ENCODE data around the gene NDUFV2.
"Not testable (repeated sequence)": the region's sequence is repeated elsewhere in the genome, so short reads cannot be mapped to it uniquely, and the experiment has no call there.

NDUFV2 gene

DNA sequence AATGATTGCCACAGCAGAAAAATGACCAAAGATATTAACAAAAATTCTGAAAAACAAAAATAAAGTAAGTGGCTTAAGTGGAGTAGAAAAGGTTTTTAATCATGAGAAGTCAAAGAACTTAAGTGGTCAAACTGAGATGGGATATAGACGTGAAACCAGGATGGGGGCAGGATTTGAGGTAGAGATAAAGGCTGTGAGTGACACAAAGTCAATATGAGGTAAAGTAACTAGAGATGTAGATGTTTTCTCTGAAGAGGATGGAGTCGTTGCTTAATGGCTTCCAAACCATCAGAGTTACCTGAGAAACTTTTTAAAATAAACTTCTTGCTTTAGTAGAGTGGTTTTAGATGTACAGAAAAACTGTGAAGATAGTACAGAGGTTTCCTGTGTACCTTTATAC lies 55.3 kb downstream of the NDUFV2 start:
- DNase-seq: no peak

DNA sequence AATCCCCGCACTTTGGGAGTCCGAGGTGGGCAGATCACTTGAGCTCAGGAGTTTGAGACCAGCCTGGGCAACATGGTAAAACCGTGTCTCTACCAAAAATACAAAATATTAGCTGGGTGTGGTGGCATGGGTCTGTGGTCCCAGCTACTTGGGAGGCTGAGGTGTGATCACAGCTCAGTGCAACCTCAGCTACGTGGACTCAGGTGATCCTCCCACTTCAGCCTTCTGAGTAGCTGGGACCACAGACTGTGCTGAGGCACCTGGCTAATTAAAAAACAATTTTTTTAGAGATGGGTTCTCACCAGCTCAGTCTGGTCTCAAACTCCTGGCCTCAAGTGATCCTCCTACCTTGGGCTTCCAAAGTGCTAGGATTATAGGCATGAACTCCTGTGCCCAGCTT lies 57.5 kb downstream of the NDUFV2 start:
- DNase-seq: no peak

GRCh38 chr18:9162663-9163062 lies 60.2 kb downstream of the NDUFV2 start:
- DNase-seq: not testable (repeated sequence)

- DNase-seq: not testable (repeated sequence)
Observed at GRCh38 chr18:9164149-9164548, 61.6 kb downstream of the NDUFV2 start.

GRCh38 chr18:9165883-9166282 lies 63.4 kb downstream of the NDUFV2 start:
- DNase-seq: not testable (repeated sequence)

DNA sequence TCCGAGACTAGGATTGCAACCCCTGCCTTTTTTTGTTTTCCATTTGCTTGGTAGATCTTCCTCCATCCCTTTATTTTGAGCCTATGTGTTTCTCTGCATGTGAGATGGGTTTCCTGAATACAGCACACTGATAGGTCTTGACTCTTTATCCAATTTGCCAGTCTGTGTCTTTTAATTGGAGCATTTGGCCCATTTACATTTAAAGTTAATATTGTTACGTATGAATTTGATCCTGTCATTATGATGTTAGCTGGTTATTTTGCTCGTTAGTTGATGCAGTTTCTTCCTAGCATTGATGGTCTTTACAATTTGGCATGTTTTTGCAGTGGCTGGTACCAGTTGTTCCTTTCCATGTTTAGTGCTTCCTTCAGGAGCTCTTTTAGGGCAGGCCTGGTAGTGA lies 67.0 kb downstream of the NDUFV2 start:
- not testable (repeated sequence) for DNase-seq

- DNase-seq: not testable (repeated sequence)
Observed at GRCh38 chr18:9171919-9172318, 69.4 kb downstream of the NDUFV2 start.

DNA sequence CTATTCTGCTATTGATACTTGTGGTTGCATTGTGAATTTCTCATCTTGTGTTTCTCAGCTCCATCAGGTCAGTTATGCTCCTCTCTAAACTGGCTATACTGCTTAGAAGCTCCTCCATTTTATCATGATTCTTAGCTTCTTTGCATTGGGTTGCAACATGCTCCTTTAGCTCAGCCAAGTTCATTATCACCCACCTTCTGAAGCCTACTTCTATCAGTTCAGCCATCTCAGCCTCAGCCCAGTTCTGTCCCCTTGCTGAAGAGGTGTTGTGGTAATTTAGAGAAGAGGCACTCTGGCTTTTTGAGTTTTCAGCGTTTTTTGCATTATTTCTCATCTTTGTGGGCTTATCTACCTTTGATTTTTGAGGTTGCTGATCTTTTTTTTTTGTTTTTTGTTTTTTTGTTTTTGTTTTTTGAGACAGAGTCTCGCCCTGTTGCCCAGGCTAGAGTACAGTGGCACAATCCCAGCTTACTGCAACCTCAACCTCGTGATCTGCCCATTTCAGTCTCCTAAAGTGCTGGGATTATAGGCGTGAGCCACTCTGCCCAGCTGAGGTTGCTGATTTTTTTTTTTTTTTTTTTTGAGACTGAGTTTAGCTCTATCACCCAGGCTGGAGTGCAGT lies 70.1 kb downstream of the NDUFV2 start:
- no peak for DNase-seq

DNA sequence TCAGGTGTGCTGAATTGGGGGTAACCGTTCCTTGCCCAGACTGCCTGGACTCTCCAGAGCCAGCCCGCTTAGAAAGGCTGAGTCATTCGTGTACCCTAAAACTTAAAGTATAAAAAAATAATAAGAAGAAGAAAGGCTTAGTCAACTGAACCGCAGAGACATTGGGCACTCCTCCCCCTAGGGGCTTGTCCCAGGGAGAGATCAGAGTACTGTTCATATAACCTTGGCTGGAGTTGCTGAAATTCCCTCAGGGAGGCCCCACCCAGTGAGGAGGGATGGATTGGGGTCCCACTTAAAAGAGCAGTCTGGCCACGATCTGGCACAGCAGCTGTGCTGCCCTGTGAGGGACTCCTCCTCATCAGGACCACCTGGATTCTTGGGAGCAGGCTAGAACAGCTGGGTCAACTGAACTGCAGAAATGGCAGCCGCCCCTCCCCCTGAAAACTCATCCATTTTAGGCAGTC lies 71.3 kb downstream of the NDUFV2 start:
- DNase-seq: no peak

GRCh38 chr18:9174302-9174701 lies 71.8 kb downstream of the NDUFV2 start:
- no peak for DNase-seq

DNA sequence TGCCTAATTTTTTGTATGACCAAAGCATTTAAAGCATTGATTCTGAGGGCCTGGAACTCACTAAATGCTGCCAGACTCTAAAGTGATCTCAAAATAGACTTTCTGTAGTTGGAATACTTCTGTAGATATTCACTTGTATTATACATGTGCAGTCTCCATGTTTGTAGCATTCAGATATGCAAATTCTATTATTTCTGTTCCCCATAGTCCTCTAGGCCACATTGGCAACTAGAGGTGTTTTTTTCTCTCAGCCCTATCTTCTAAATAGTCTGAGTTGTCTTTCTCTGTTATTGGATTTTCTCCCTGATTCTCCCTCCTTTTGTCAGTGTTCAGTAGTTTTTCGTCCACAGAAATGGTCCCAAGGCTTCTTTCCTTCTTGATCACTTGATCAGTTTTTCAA lies 72.6 kb downstream of the NDUFV2 start:
- no peak for DNase-seq

- no peak for DNase-seq
Observed at GRCh38 chr18:9177031-9177430, 74.5 kb downstream of the NDUFV2 start.

GRCh38 chr18:9177466-9177865 lies 75.0 kb downstream of the NDUFV2 start:
- DNase-seq: no peak

- no peak for DNase-seq
Observed at GRCh38 chr18:9178557-9178956, 76.1 kb downstream of the NDUFV2 start.

DNA sequence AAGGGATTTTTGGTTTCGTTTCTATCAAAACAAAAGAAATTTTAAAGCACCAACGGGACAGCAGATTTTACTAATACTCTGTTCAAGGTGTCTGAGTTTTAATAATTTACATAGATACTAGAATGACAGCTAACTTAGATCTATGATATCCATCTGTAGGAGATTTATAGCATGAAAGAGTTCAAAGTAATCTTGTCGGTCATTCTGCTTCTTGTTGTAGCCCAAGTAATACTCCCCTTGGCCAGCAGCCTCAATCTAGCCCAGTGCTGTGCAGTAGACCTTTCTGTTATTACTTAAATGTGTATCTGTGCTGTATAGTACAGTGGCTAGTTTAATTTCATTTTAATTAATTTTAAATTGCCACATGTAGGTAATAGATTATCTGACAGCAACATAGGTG lies 78.8 kb downstream of the NDUFV2 start:
- no peak for DNase-seq

DNA sequence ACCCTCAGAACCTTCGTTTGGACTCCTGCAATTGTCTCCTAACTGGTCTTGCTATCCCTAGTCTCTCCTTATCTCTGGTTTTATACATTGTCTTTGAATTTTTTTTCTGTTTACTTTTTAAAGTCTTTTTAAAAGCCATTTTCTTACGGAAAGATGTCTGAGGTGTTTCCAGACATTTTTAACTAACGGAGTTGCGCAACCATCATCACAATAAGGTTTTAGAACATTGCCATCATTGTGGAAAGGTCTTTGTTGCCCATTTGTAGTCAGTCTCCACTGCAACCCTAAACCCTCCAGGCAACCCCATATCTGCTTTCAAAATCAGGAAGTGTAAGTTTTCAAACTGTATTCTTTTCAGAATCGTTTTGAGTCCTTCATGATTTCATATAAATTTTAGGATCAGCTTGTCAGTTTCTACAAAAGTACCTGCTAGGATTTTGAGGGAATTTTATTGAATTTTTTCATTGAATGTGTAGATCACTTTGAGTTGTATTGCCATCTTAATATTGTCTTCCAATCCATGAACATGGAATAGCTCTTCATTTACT lies 80.4 kb downstream of the NDUFV2 start:
- no peak for DNase-seq

Data from NCI-H748 treated with DMSO at 0.1 percent for 48 hours (cell line).